ENCODE measurements around the gene HES6.

Gene HES6

DNA sequence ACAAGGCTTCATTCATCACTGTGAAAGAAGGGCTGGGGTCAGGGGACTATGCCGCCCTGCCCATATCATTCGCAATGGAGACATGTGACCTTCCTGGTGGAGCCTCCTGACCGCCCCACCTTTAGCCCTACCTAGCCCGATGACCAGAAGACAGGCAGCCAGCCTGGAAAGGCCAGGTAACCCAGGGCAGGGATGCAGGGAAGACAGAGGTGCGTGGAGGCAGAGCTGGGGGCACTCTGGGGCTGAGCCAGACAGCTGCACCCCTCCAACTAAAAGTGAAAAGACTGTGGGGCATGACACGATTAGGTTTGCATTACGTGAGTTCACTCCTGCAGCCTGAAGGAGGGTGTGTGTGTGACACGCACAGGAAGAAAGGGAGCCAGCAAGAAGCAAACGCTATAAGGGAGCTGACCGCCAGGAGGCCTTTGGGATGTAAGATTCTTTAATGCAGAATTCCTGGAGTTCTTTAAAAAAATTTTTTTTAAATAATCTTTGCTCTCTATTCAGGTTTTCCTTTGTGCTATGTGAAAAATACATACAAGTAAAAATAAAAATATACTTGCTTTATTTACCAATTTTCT, 3.7 kb upstream of the HES6 start:
- TF ChIP-seq POLR2AphosphoS5 (IDR thresholded peaks at IDR 0.05; ENCODE audit: low read depth, low read length) (no peak), SIN3A (IDR thresholded peaks at IDR 0.05; ENCODE audit: borderline replicate concordance, insufficient read depth, low read length) (no peak), TAF1 (IDR thresholded peaks at IDR 0.05; ENCODE audit: borderline replicate concordance, insufficient read depth, low read length) (no peak), REST (IDR thresholded peaks at IDR 0.05; ENCODE audit: insufficient read depth in 1 of 2, low read depth in 2 of 2, low read length in 2 of 2) (no peak), FOXP2 (optimal IDR thresholded peaks at IDR 0.05; ENCODE audit: borderline replicate concordance, extremely low read depth, extremely low read length, insufficient read depth) (no peak)

DNA sequence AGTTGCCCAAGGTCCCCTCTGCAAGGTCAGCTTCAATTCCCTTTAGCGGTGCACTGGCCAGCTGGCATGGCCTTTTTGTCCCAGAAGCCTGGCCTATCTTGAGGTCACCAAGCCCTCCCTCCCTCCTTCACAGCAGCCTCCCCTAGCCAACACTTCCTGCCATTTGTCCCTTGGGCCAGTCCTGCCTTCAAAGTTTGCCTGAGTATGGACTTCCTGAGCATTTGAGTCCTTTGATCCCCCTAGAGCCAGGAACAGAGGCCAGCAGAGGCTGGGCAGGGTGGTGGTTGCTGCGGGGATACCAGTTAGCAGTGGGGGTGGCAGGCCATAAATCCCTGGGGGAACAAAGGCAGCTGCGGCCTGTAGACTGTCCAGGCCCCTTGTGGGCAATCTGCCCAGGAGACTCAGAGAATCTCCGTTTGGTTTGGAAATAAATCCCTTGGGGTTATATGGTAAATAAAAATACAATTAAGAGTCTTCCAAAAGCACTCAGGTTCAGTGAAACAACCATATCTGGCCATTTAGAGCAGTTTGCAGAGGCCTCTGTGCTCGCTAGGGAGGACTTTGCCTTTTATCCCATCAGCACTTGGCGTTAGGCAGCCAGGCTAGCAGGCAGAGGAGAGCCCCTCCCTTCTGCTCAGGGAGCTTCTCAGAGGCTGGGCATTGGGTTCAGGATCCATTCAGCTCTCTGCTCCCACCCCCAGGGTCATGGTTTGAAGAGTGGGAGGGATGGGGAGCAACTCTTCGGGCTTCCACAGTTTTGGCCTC, 3.1 kb upstream of the HES6 start:
- peak; percentile 55; the same call in 1 of the 2 replicates for TF ChIP-seq POLR2AphosphoS5 (IDR thresholded peaks at IDR 0.05; ENCODE audit: low read depth, low read length)
- TF ChIP-seq FOXP2 (optimal IDR thresholded peaks at IDR 0.05; ENCODE audit: borderline replicate concordance, extremely low read depth, extremely low read length, insufficient read depth), result no peak

- TF ChIP-seq FOXP2 (optimal IDR thresholded peaks at IDR 0.05; ENCODE audit: borderline replicate concordance, extremely low read depth, extremely low read length, insufficient read depth) (no peak), POLR2AphosphoS5 (IDR thresholded peaks at IDR 0.05; ENCODE audit: low read depth, low read length) (no peak), REST (IDR thresholded peaks at IDR 0.05; ENCODE audit: insufficient read depth in 1 of 2, low read depth in 2 of 2, low read length in 2 of 2) (no peak), TAF1 (IDR thresholded peaks at IDR 0.05; ENCODE audit: borderline replicate concordance, insufficient read depth, low read length) (no peak), SIN3A (IDR thresholded peaks at IDR 0.05; ENCODE audit: borderline replicate concordance, insufficient read depth, low read length) (no peak)
These were observed 2.1 kb upstream of the HES6 start for GRCh38 chr2:238241970-238242369.

DNA sequence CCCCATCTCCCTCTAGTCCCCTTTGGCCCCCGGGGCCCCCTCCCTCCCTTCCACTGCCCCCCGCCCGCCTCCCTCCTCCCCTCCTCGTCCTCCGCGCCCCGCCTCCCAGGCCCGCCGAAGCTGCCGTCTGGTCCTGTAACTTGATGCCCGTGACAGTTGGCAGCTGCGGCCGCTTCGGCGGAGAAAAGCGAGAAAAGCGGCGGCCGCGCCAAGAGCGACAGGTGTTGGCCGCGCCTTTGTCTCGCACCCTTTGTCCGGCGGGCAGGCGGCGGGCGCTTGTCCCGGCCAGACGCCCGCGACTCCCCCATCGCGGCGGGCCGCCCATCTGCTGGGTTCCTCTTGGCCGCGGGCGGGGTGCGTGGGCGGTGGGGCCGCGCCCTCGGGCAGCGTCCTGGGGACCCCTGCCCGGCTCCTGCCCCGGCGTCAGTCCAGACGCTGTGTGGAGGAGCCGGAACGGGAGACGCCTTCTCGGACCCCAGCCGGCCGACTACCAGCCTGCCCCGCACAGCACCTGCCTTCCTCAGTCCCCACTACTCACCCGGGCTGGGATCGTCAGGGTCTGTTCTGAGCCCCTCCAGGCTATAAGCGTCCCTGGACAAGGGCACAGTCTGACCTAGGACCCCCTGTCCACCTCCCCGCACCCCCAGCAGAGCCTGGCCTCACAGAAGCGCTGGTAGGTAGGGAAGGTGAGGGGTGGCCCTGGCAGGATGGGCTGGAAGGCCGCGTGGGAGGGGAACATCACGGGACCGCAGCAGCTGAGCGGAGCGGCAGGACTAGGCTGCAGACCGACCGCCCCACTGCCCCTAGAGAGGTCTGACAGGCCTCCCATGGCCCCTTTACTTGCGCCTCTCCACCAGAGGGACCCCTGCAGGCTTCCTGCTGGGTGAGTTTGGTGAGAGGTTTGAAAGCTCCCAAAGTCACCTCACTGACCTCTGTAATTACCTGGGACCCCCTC, 1.2 kb upstream of the HES6 start:
- TF ChIP-seq POLR2AphosphoS5 (IDR thresholded peaks at IDR 0.05; ENCODE audit: low read depth, low read length), result no peak
- TF ChIP-seq TAF1 (IDR thresholded peaks at IDR 0.05; ENCODE audit: borderline replicate concordance, insufficient read depth, low read length), result no peak
- TF ChIP-seq FOXP2 (optimal IDR thresholded peaks at IDR 0.05; ENCODE audit: borderline replicate concordance, extremely low read depth, extremely low read length, insufficient read depth), result no peak
- no peak for TF ChIP-seq REST (IDR thresholded peaks at IDR 0.05; ENCODE audit: insufficient read depth in 1 of 2, low read depth in 2 of 2, low read length in 2 of 2)
- no peak for TF ChIP-seq SIN3A (IDR thresholded peaks at IDR 0.05; ENCODE audit: borderline replicate concordance, insufficient read depth, low read length)

GRCh38 chr2:238239543-238239862, 335 bp downstream of the HES6 start:
- TF ChIP-seq TAF1 (IDR thresholded peaks at IDR 0.05; ENCODE audit: borderline replicate concordance, insufficient read depth, low read length) (no peak), REST (IDR thresholded peaks at IDR 0.05; ENCODE audit: insufficient read depth in 1 of 2, low read depth in 2 of 2, low read length in 2 of 2) (no peak), POLR2AphosphoS5 (IDR thresholded peaks at IDR 0.05; ENCODE audit: low read depth, low read length) (no peak), SIN3A (IDR thresholded peaks at IDR 0.05; ENCODE audit: borderline replicate concordance, insufficient read depth, low read length) (no peak), FOXP2 (optimal IDR thresholded peaks at IDR 0.05; ENCODE audit: borderline replicate concordance, extremely low read depth, extremely low read length, insufficient read depth) (no peak)

All from PFSK-1 (cell line).